Activated naive CD8-positive, alpha-beta T cell treated with anti-CD3 and anti-CD28 coated beads, Interleukin-2, amount 10 ng/mL, durations not matched to agents 7 days and 5 days (primary cell): Measurements from ENCODE around the gene GRIN2C. TPM values are rescaled to one million over a fixed set of nuclear protein-coding genes. Genes with fewer than 3 reads are reported as not detected.

Source experiments
- ATAC-seq: fragments of 150-1000 bp; cut with Tn5 transposase; one replicate; pipeline ENCODE4 v1.10.0; 2021; ENCODE audit warnings: low read depth, moderate library complexity
- POLR2A ChIA-PET: fragments of 350-600 bp; sonication (Branson Sonifier 250); formaldehyde crosslinking; loops from one replicate; lab custom pipeline; 2021; ENCODE audit warnings: antibody characterized with exemption; lab: Charles Lee
- DNase-seq: peaks from one replicate; pipeline ENCODE4 v3.0.0; 2021
- H3K27ac Mint-ChIP-seq: one replicate; pipeline ENCODE4 v1.8.0; 2022; ENCODE audit warnings: mild to moderate bottlenecking, mixed read lengths
- H3K27me3 Mint-ChIP-seq: one replicate; pipeline ENCODE4 v1.8.0; 2022; ENCODE audit warnings: mild to moderate bottlenecking, moderate library complexity, mixed read lengths
- H3K36me3 Mint-ChIP-seq: one replicate; pipeline ENCODE4 v1.8.0; 2021; ENCODE audit warnings: mild to moderate bottlenecking, mixed read lengths
- H3K4me1 Mint-ChIP-seq: one replicate; pipeline ENCODE4 v1.8.0; 2021; ENCODE audit warnings: mixed read lengths
- H3K4me3 Mint-ChIP-seq: one replicate; pipeline ENCODE4 v1.8.0; 2022; ENCODE audit warnings: mild to moderate bottlenecking, moderate library complexity, mixed read lengths
- H3K9me3 Mint-ChIP-seq: one replicate; pipeline ENCODE4 v1.8.0; 2021; ENCODE audit warnings: mixed read lengths
- total RNA-seq, 2 experiments: library from RNA; stranded (reverse); gene quantifications; one replicate each; pipeline ENCODE4 v1.2.3, GENCODE V29; 2021

GRIN2C gene
- total RNA-seq, 2 experiments from 2014 or later, result 0.17 TPM; not detected in 1

- Mint-ChIP-seq H3K27ac (no peak overlapping the region), H3K27me3 (peaks cover 12% of the 10 kb centered on the region), H3K9me3 (no peaks in the 10 kb centered on the region), H3K4me3 (no peak overlapping the region), H3K4me1 (peaks cover 20% of the 10 kb centered on the region), H3K36me3 (peaks cover 11% of the 10 kb centered on the region)
- DNase-seq (no peak), ATAC-seq (no peak)
- POLR2A ChIA-PET, result interaction anchor here (2.2 kb wide), 1 partner anchor 74 kb away, joined by 8 read pairs; no protein-coding TSS in a partner anchor
Measured at GRCh38 chr17:74865504-74866197, 6.0 kb upstream of the GRIN2C start.

DNA sequence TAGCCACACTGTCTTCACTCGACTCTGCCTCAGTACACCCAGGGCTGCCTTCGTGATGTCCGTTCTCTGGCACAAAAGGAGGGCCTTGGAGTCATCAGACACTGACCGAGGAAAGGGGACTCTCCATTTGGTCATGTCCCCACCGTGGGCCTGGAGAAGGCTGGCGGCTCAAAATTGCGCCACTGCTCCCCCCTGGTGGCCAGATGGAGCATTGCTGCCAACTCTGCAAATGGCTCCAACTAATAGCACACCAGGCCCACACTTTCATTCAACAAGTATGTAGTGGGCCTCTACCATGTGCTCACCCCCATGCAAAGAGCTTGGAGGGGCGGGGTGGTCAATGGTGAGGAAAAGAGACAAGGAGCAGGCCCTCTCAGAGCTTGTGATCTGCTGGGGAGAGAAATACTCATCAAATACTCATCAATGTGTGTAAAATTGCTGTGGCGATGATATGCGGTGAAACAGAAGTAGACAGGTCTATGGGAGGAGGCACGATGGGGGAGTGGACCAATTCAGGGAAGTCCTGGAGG lies 5.2 kb upstream of the GRIN2C start:
- POLR2A ChIA-PET, result interaction anchor here (2.2 kb wide), 1 partner anchor 74 kb away, joined by 8 read pairs; no protein-coding TSS in a partner anchor
- peaks cover 20% of the 10 kb centered on the region for H3K4me1 Mint-ChIP-seq
- no peak overlapping the region for H3K4me3 Mint-ChIP-seq
- H3K27me3 Mint-ChIP-seq, result peaks cover 18% of the 10 kb centered on the region
- no peaks in the 10 kb centered on the region for H3K9me3 Mint-ChIP-seq
- peak; percentile 53 for ATAC-seq
- peak; percentile 80 for DNase-seq
- H3K27ac Mint-ChIP-seq, result peak overlapping the region; percentile 63
- H3K36me3 Mint-ChIP-seq, result peaks cover 9% of the 10 kb centered on the region

DNA sequence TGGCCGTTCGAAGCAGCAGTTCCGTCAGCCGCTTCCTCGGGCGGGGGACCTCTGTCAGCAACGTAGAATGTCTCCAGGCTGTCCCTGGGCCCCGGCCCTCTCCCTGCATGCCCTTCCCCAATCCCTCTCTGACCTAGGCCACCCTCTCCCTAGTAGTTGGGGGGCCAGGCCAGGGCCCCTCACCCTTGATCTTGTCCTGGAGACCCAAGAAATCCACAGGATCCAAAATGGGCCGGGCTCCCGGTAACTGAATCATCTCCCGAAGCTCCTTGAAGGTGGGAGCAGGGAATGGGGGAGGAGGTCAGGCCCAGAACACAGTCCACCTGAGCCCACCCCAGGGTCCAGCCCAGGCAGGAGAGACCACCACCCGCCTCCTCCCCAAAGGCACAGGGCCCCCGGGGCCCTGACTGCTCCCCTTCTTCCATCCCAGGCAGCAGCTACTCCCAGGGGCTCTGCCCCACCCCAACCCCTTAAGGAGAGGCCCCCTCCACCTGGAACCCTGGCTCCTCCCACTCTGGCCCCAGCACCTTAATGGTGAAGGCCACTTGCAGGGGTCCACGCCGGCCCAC lies 4.7 kb upstream of the GRIN2C start:
- Mint-ChIP-seq H3K27ac (no peak overlapping the region), H3K9me3 (no peaks in the 10 kb centered on the region), H3K36me3 (peaks cover 9% of the 10 kb centered on the region), H3K27me3 (peaks cover 18% of the 10 kb centered on the region), H3K4me1 (peaks cover 17% of the 10 kb centered on the region), H3K4me3 (no peak overlapping the region)
- DNase-seq (no peak), ATAC-seq (no peak)
- POLR2A ChIA-PET, result interaction anchor here (2.2 kb wide), 1 partner anchor 73 kb away, joined by 8 read pairs; no protein-coding TSS in a partner anchor

DNA sequence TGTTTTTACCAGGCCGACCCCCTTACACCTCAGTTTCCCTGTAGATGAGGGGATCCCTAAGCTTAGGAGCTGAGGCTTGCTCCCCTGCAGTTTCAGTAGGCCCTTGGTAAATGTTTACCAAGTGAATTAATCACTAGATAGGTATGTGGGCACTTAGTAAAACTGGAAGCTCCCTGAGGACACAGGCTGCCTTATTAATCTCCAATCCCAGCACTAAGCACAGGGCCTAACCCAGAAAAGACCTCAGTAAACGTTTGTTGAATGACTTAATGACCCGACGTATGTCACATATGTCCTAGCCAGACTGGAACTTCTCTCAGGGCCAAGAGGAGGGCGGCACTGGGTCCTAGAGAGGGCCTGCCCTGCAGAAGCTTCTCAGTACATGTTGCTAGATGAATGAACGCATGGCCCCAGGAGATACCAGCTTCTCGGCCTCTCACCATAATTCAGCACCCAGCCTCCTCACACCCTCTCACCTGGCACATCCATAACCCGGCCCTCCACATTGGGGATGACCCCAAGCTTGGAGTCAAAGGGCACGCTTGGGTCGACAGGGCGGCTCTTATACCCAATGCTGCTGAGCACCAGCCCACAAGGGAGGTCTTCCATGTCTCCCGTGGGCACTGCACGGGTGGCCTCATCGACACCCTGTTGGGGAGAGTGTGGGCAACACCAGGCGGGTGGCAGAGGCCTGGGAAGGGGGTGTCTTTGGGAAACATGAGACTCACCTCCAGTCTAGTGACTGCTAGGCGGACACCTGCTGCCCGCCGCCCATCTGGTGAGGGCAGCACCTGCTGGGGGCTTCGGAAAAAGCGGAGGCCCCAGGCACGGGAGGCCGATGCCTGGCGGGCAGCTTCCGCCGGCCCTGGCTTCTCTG lies 4.0 kb upstream of the GRIN2C start:
- Mint-ChIP-seq H3K36me3 (peaks cover 7% of the 10 kb centered on the region), H3K9me3 (no peaks in the 10 kb centered on the region), H3K4me3 (no peak overlapping the region), H3K27me3 (peaks cover 25% of the 10 kb centered on the region), H3K4me1 (peaks cover 15% of the 10 kb centered on the region), H3K27ac (no peak overlapping the region)
- POLR2A ChIA-PET, result interaction anchor here (2.2 to 2.5 kb wide), 3 partner anchors 9 to 73 kb away, joined by 8 to 12 read pairs (median 10); partner anchors contain the start of gene FDXR
- ATAC-seq (no peak), DNase-seq (no peak)

GRCh38 chr17:74862919-74863318 lies 3.2 kb upstream of the GRIN2C start:
- H3K4me3 Mint-ChIP-seq, result no peak overlapping the region
- DNase-seq (no peak), ATAC-seq (no peak)
- POLR2A ChIA-PET, result interaction anchor here (0.9 to 2.5 kb wide), 3 partner anchors 10 to 72 kb away, joined by 3 to 12 read pairs (median 10); partner anchors contain the start of gene FDXR
- H3K36me3 Mint-ChIP-seq, result peaks cover 6% of the 10 kb centered on the region
- peaks cover 11% of the 10 kb centered on the region for H3K4me1 Mint-ChIP-seq
- H3K27me3 Mint-ChIP-seq, result peaks cover 32% of the 10 kb centered on the region
- H3K27ac Mint-ChIP-seq, result no peak overlapping the region
- H3K9me3 Mint-ChIP-seq, result no peaks in the 10 kb centered on the region

- Mint-ChIP-seq H3K4me1 (peaks cover 11% of the 10 kb centered on the region), H3K36me3 (peaks cover 6% of the 10 kb centered on the region), H3K27me3 (peaks cover 38% of the 10 kb centered on the region), H3K9me3 (no peaks in the 10 kb centered on the region), H3K4me3 (no peak overlapping the region), H3K27ac (no peak overlapping the region)
- POLR2A ChIA-PET, result interaction anchor here (0.7 to 2.5 kb wide), 7 partner anchors 8 to 117 kb away, joined by 3 to 12 read pairs (median 3); partner anchors contain the start of gene FDXR
- DNase-seq, result peak; percentile 81
- ATAC-seq, result peak; percentile 59
Measured at GRCh38 chr17:74862108-74862901, 2.6 kb upstream of the GRIN2C start.

GRCh38 chr17:74861662-74862107 lies 2.0 kb upstream of the GRIN2C start:
- no peak for ATAC-seq
- POLR2A ChIA-PET, result interaction anchor here (0.5 to 2.5 kb wide), 8 partner anchors 8 to 122 kb away, joined by 3 to 12 read pairs (median 4); partner anchors contain the start of gene FDXR
- Mint-ChIP-seq H3K27me3 (peaks cover 44% of the 10 kb centered on the region), H3K4me3 (no peak overlapping the region), H3K27ac (no peak overlapping the region), H3K9me3 (no peaks in the 10 kb centered on the region), H3K36me3 (peaks cover 6% of the 10 kb centered on the region), H3K4me1 (peaks cover 11% of the 10 kb centered on the region)
- DNase-seq, result no peak

DNA sequence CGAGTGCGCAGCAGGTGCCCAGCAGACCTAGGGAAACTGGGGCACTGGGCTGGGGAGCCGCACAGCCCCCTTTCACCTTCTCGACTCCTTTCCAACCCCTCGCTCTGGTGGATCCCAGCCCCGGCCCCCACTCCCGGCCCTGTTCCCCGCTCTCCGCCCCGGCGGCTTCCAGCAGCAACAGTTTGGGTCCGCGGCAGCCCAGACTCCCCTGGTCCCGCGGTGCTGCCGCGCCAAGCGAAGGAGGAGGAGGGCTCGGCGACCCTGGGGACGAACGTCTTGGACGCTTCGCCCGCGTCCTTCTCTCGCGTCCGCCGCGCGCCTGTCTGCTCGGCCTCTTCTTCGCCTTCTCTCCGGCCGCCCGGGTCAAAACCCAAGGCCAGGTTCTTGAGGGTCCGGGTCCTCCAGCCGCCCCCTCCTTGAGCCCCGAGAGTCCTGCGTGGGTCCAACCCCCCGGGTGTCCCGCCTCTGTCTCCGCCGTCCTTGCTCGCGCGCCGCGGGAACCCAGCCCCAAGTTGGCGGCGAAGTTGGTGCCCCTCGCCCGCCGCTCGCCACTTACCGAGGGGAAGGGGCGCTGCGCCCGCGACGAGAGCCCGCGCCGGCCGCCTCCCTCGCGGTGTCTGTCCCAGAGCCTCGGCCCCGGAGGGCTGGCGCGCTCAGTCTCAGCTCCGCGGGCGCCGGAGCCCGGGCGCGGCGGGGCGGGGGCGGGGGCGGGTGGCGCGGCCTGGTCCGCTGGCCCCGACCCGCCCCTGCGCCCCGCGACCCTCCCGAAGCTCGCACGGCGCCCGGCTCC lies 1.4 kb upstream of the GRIN2C start:
- Mint-ChIP-seq H3K27me3 (peaks cover 50% of the 10 kb centered on the region), H3K27ac (no peak overlapping the region), H3K4me1 (peaks cover 11% of the 10 kb centered on the region), H3K36me3 (peaks cover 6% of the 10 kb centered on the region), H3K4me3 (no peak overlapping the region), H3K9me3 (no peaks in the 10 kb centered on the region)
- ATAC-seq, result no peak
- DNase-seq, result no peak
- POLR2A ChIA-PET, result interaction anchor here (0.5 to 2.5 kb wide), 7 partner anchors 9 to 122 kb away, joined by 3 to 12 read pairs (median 3); partner anchors contain the start of gene FDXR

DNA sequence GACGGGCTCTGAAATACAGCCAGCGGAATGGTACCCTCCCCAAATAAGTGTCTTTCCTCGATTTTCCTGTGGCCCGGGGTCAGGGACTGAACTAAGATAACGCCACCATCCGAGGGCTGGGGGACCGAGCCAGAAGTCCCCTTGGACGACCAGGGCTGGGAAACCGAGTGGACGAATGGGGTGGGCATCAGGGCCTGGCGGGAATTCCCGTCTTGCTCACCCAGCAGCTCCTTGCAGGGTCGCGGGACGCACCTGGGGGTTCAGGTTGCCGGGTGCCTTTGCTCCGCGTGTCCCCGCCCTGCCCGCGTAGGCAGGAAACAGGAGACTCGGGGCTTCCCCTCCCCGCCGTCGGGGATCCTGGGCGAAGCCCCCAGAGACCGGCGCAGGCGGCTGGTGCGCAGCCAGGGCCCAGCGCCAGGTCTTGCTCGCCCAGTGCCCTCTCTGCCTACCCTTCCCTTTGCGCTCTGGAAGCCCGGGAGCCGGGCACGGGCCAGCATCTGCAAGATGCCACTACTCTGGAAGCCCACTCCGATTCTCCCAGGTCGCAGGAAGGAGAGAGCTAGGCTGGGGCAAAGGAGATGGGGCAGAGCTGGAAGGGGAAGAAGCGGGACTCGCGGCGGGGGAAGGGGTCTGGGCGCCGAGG lies 665 bp upstream of the GRIN2C start:
- Mint-ChIP-seq H3K4me1 (peaks cover 11% of the 10 kb centered on the region), H3K27ac (no peak overlapping the region), H3K9me3 (no peaks in the 10 kb centered on the region), H3K27me3 (peaks cover 55% of the 10 kb centered on the region), H3K36me3 (peaks cover 6% of the 10 kb centered on the region), H3K4me3 (peak overlapping the region; percentile 25)
- ATAC-seq, result no peak
- POLR2A ChIA-PET, result no interaction called here
- DNase-seq, result peak; percentile 55

DNA sequence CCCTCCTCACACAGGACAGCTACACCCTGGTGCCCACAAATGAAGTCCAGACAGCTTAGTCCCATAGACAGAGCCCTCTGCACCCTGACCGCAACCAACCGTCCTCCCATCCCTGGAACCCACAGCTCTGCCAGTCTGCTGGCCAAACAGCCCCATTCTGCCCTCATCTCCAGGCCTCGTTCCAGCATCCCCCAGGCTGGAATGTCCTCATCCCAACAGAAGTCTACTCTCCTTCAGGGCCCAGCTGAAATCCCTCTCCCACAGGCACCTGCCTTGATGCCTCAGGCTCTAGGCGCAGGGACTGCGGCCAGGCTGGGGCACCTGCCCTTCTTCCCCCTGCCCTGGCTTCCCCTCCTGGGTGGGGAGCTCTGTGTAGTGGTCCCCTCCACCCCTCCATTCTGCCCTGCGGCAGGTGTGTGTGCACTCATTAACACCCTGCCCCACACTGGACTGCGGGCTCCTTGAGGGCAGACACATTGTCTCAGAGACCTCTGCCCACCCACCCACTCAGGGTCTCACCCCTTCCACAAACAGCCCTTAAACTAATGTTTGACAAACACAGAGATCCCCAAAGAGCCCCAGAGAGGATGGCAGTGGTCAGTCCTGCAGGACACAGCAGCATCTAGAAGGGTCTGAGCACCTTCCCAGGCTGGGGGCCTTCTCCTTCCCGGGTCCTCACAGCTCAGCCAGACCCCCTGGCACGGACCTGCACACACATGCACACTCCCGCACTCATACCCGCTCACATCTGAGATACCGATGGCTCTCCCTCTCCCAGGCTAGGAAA lies 820 bp downstream of the GRIN2C start:
- Mint-ChIP-seq H3K9me3 (no peaks in the 10 kb centered on the region), H3K27ac (no peak overlapping the region), H3K27me3 (peaks cover 68% of the 10 kb centered on the region), H3K4me3 (peak overlapping the region; percentile 50), H3K4me1 (peaks cover 6% of the 10 kb centered on the region), H3K36me3 (no peaks in the 10 kb centered on the region)
- no peak for ATAC-seq
- POLR2A ChIA-PET, result interaction anchor here (0.5 to 1.9 kb wide), 2 partner anchors 14 to 623 kb away, joined by 4 to 5 read pairs; partner anchors contain the start of gene FDXR
- no peak for DNase-seq
